Fibroblast of lung (primary cell): Measurements from ENCODE around the gene ATG7. TPM values are rescaled to one million over a fixed set of nuclear protein-coding genes. Genes with fewer than 3 reads are reported as not detected.

Experiments
- DNase-seq, 2 donors: peaks; one replicate each; pipeline versions ENCODE4 v3.0.0 to v3.0.0-alpha.2; 2010; ENCODE audit warnings: low read depth in 2 of 2
- H2AFZ ChIP-seq: 2 replicates; pipeline ENCODE4 v1.5.1; 2012; ENCODE audit warnings: low read length, control low read depth, inconsistent platforms
- H3K27ac ChIP-seq: 2 replicates; pipeline ENCODE4 v1.5.1; 2011; ENCODE audit warnings: low read length, control low read depth; ENCODE audit not compliant: insufficient read depth
- H3K27me3 ChIP-seq: 2 replicates; pipeline ENCODE4 v1.5.1; 2011; ENCODE audit warnings: mild to moderate bottlenecking, low read length; ENCODE audit not compliant: control insufficient read depth, insufficient read depth
- H3K36me3 ChIP-seq: 2 replicates; pipeline ENCODE4 v1.5.1; 2011; ENCODE audit warnings: low read length; ENCODE audit not compliant: control insufficient read depth, insufficient read depth
- H3K4me1 ChIP-seq: 2 replicates; pipeline ENCODE4 v1.5.1; 2011; ENCODE audit warnings: low read length; ENCODE audit not compliant: control insufficient read depth, insufficient read depth; ENCODE audit errors: extremely low read depth
- H3K4me2 ChIP-seq: 2 replicates; pipeline ENCODE4 v1.5.1; 2011; ENCODE audit warnings: low read length, control low read depth; ENCODE audit not compliant: insufficient read depth; ENCODE audit errors: extremely low read depth
- H3K4me3 ChIP-seq, 4 experiments: fragments of 200-600 bp in 1 of 4; sonication (generic) in 1 of 4; replicated peaks in 1 of 4; 2 replicates each; pipeline ENCODE4 v1.5.1; 2011 to 2016; ENCODE audit warnings: low read length in 4 of 4, low read depth in 3 of 4, mild to moderate bottlenecking in 3 of 4, control low read depth in 2 of 4, inconsistent platforms in 1 of 4, mixed read lengths in 1 of 4; ENCODE audit not compliant: insufficient read depth in 1 of 4; ENCODE audit errors: control extremely low read depth in 1 of 4
- H3K79me2 ChIP-seq: 2 replicates; pipeline ENCODE4 v1.5.1; 2012; ENCODE audit warnings: mild to moderate bottlenecking, low read length, inconsistent platforms; ENCODE audit not compliant: control insufficient read depth, insufficient read depth
- H3K9ac ChIP-seq: 2 replicates; pipeline ENCODE4 v1.5.1; 2011; ENCODE audit warnings: mild to moderate bottlenecking, low read length, control low read depth; ENCODE audit not compliant: insufficient read depth
- H3K9me3 ChIP-seq: 2 replicates; pipeline ENCODE4 v1.5.1; 2012; ENCODE audit warnings: low read depth, low read length; ENCODE audit not compliant: control insufficient read depth, insufficient read depth
- H4K20me1 ChIP-seq: 2 replicates; pipeline ENCODE4 v1.5.1; 2011; ENCODE audit warnings: low read length; ENCODE audit not compliant: control insufficient read depth, insufficient read depth; ENCODE audit errors: extremely low read depth
- EZH2 ChIP-seq: IDR thresholded peaks from 2 replicates; pipeline ENCODE4 v1.5.1; 2012; ENCODE audit warnings: low read length, control low read depth, mild to moderate bottlenecking; ENCODE audit errors: missing control alignments
- polyA plus RNA-seq, 2 donors: library from polyadenylated mRNA; depleted of rRNA in 1 of 2; stranded (reverse) in 1 of 2; unstranded in 1 of 2; fragments of >200 nt; gene quantifications; 2 replicates each; pipeline ENCODE4 v1.2.1, GENCODE V29; 2011 to 2012; ENCODE audit warnings: missing spikeins in 1 of 2
- total RNA-seq: library from RNA; depleted of rRNA; stranded (reverse); fragments of >200 nt; gene quantifications from 2 replicates; pipeline ENCODE4 v1.2.1, GENCODE V29; 2014
- TF ChIP-seq, protein P1 (sequence below), 2 donors: IDR thresholded peaks in 1 of 2; conservative IDR thresholded peaks in 1 of 2; 1 replicate in 1 of 2; 2 replicates in 1 of 2; pipeline ENCODE4 v1.5.1; 2011 to 2012; ENCODE audit warnings: low read length in 2 of 2, control low read depth in 1 of 2, inconsistent platforms in 1 of 2, low read depth in 1 of 2, mild to moderate bottlenecking in 1 of 2

Gene ATG7
- total and polyA plus RNA-seq, 2 donors (not counting 1 experiment from before 2014, with no cell fraction given) = 50.8 to 56.5 TPM

DNA sequence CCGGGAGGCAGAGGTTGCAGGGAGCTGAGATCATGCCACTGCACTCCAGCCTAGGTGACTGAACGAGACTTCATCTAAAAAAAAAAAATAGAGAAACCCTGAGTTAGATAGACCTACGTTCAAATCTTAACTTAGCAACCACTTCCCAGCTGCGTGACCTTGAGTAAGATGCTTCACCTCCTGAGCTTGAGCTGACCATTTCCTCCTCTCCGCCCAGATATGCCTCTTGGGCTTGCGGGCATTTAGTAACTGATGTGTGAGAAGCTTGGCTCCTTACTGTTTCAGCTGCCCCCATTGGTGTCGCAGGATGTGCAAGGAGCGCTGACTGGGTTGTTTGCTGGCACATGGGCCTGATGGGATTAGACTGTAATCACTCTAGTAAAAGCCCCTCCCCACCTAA, 26.9 kb upstream of the ATG7 start:
- peaks cover 3% of the 10 kb centered on the region for H3K4me1 ChIP-seq
- H3K79me2 ChIP-seq = no peaks in the 10 kb centered on the region
- H3K4me3 ChIP-seq = no peak overlapping the region
- H3K4me2 ChIP-seq = no peak overlapping the region
- no peak overlapping the region for H2AFZ ChIP-seq
- no peak overlapping the region for H3K27ac ChIP-seq
- no peak for DNase-seq
- no peaks in the 10 kb centered on the region for H3K27me3 ChIP-seq
- H4K20me1 ChIP-seq = no peaks in the 10 kb centered on the region
- H3K9me3 ChIP-seq = no peaks in the 10 kb centered on the region
- H3K9ac ChIP-seq = no peak overlapping the region
- TF ChIP-seq, protein P1, sequence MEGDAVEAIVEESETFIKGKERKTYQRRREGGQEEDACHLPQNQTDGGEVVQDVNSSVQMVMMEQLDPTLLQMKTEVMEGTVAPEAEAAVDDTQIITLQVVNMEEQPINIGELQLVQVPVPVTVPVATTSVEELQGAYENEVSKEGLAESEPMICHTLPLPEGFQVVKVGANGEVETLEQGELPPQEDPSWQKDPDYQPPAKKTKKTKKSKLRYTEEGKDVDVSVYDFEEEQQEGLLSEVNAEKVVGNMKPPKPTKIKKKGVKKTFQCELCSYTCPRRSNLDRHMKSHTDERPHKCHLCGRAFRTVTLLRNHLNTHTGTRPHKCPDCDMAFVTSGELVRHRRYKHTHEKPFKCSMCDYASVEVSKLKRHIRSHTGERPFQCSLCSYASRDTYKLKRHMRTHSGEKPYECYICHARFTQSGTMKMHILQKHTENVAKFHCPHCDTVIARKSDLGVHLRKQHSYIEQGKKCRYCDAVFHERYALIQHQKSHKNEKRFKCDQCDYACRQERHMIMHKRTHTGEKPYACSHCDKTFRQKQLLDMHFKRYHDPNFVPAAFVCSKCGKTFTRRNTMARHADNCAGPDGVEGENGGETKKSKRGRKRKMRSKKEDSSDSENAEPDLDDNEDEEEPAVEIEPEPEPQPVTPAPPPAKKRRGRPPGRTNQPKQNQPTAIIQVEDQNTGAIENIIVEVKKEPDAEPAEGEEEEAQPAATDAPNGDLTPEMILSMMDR (conservative IDR thresholded peaks at IDR 0.05 in 1 of 2, IDR thresholded peaks at IDR 0.05 in 1 of 2; ENCODE audit: low read depth in 1 of 2, low read length in 2 of 2) = no peak
- TF ChIP-seq EZH2 = no peak
- no peaks in the 10 kb centered on the region for H3K36me3 ChIP-seq

GRCh38 chr3:11245827-11246662, 26.2 kb upstream of the ATG7 start:
- Histone ChIP-seq H3K27ac (no peak overlapping the region), H4K20me1 (no peaks in the 10 kb centered on the region), H2AFZ (no peak overlapping the region), H3K79me2 (no peaks in the 10 kb centered on the region), H3K27me3 (no peaks in the 10 kb centered on the region), H3K9me3 (no peaks in the 10 kb centered on the region), H3K4me3 (no peak overlapping the region), H3K4me2 (no peak overlapping the region), H3K36me3 (no peaks in the 10 kb centered on the region), H3K9ac (no peak overlapping the region), H3K4me1 (peaks cover 3% of the 10 kb centered on the region)
- no peak for TF ChIP-seq EZH2
- TF ChIP-seq, protein P1 (conservative IDR thresholded peaks at IDR 0.05 in 1 of 2, IDR thresholded peaks at IDR 0.05 in 1 of 2; ENCODE audit: low read depth in 1 of 2, low read length in 2 of 2) = no peak
- no peak for DNase-seq

DNA sequence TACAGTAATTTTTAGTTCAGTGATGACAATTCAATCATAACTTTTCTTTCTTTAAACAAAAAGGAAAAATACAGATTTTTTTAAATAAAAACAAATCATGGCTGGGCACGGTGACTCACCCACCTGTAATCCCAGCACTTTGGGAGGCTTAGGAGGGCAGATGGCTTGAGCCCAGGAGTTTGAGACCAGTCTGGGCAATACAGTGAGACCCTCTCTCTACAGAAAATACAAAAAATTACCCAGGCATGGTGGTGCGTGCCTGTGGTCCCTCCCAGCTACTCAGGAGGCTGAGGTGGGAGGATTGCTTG, 25.6 kb upstream of the ATG7 start:
- Histone ChIP-seq H3K36me3 (no peaks in the 10 kb centered on the region), H3K4me2 (no peak overlapping the region), H2AFZ (no peak overlapping the region), H3K79me2 (no peaks in the 10 kb centered on the region), H4K20me1 (no peaks in the 10 kb centered on the region), H3K27ac (no peak overlapping the region), H3K9ac (no peak overlapping the region), H3K27me3 (no peaks in the 10 kb centered on the region), H3K4me1 (peaks cover 3% of the 10 kb centered on the region), H3K9me3 (no peaks in the 10 kb centered on the region), H3K4me3 (no peak overlapping the region)
- TF ChIP-seq, protein P1 (conservative IDR thresholded peaks at IDR 0.05 in 1 of 2, IDR thresholded peaks at IDR 0.05 in 1 of 2; ENCODE audit: low read depth in 1 of 2, low read length in 2 of 2) = no peak
- no peak for TF ChIP-seq EZH2
- DNase-seq = peak in 1 of 2 donors; percentile 31
